ENCODE results near the gene M1AP.

DNA sequence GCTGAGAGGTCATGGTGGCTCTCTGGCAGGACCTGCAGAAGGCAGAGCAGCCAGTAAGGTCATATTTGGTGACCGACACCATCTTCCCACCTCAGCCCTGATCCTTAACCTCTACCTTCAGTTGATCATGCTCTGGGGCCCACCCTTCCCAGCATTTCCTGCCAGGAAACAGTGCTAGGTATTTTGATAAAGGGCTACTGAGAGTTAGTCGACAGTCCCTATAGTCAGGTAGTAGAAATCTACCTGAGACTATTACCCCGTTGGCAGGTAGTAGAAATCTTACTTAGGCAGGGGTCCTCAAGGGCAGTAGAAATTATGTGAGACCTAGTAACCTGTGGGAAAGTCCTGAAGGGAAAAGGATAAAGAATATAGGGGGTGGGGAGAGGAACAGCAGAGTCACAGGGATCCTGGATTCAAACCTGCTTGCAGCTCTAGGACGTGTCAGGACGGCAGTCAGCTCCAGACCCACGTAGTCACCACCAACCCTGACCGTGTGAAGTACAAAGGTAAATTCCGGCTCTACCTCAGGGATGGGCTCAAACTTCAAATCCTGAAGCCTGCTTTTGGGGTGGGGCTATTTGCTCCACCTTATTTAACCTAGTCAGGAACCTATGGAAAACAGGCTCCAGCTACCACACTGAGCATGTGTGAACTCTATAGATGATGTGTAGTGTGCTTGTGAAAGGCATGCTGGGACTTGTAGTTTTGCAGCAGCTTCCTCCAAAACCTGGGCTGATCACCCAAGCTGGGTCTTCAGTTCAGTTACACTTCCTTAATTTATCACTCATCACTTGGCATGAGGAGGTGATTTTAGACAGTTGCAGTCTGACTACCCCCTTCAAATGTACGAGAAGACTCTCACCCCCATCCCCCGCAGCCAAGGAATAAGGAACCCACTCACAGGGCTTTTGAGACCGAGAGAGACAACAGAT lies 122.1 kb downstream of the M1AP start, which contains the start of gene DQX1:
- TF ChIP-seq, protein P1, sequence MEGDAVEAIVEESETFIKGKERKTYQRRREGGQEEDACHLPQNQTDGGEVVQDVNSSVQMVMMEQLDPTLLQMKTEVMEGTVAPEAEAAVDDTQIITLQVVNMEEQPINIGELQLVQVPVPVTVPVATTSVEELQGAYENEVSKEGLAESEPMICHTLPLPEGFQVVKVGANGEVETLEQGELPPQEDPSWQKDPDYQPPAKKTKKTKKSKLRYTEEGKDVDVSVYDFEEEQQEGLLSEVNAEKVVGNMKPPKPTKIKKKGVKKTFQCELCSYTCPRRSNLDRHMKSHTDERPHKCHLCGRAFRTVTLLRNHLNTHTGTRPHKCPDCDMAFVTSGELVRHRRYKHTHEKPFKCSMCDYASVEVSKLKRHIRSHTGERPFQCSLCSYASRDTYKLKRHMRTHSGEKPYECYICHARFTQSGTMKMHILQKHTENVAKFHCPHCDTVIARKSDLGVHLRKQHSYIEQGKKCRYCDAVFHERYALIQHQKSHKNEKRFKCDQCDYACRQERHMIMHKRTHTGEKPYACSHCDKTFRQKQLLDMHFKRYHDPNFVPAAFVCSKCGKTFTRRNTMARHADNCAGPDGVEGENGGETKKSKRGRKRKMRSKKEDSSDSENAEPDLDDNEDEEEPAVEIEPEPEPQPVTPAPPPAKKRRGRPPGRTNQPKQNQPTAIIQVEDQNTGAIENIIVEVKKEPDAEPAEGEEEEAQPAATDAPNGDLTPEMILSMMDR (optimal IDR thresholded peaks at IDR 0.05 in 1 of 3, IDR thresholded peaks at IDR 0.05 in 1 of 3, conservative IDR thresholded peaks at IDR 0.05 in 1 of 3; ENCODE audit: extremely low read depth in 1 of 3, insufficient read depth in 2 of 3, low read length in 3 of 3): no peak
- no peak for TF ChIP-seq EZH2 (IDR thresholded peaks at IDR 0.05; ENCODE audit: low read length)
